A673 (cell line): ENCODE measurements around the gene COL4A2.

Source experiments
- CTCF ChIP-seq: fragments of 300-800, 200-600 bp; sonication (generic); conservative IDR thresholded peaks from 2 replicates; pipeline ENCODE4 v1.5.1; 2017; ENCODE audit warnings: low read depth, mild to moderate bottlenecking, antibody characterized with exemption, low read length, moderate library complexity, mixed read lengths
- EZH2 ChIP-seq: fragments of 200-600 bp; sonication (generic); IDR thresholded peaks from 2 replicates; pipeline ENCODE4 v1.6.1; 2017; ENCODE audit warnings: borderline replicate concordance, low read depth, mild to moderate bottlenecking, mixed read lengths, antibody characterized with exemption, low read length; ENCODE audit not compliant: poor library complexity, severe bottlenecking

GRCh38 chr13:110419381-110419791 lies 112.3 kb downstream of the COL4A2 start:
- TF ChIP-seq CTCF (no peak), EZH2 (no peak)
